ENCODE results near the gene ANTXR1. TPM values are rescaled to one million over a fixed set of nuclear protein-coding genes. Genes with fewer than 3 reads are reported as not detected.

The ANTXR1 gene
- total RNA-seq, 1 donor from 2014 or later = 69.5 TPM

DNA sequence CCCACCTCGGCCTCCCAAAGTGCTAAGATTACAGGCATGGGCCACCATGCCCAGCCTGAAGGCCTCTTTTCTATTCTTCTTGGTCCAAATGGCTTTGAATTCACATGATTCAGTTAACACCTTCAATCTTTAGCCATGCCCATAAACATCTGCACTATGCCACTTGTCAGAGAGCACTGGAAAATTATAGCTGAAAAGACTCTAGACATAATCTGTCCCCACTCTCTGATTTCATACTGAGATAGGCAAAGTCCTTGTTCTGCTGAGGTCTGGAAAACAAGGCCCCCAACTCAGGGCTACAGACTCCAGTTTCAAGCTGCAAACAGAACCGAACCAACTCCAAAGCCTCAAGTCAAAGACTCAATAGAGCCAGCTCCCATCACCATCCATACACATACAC is 170.7 kb downstream of the ANTXR1 start:
- Mint-ChIP-seq H3K27me3 (no peaks in the 10 kb centered on the region), H3K36me3 (peaks cover 61% of the 10 kb centered on the region), H3K27ac (no peak overlapping the region), H3K4me3 (no peak overlapping the region), H3K9me3 (no peaks in the 10 kb centered on the region), H3K4me1 (ENCODE audit: unreplicated experiment) (no peaks in the 10 kb centered on the region)
- TF ChIP-seq, protein P1, sequence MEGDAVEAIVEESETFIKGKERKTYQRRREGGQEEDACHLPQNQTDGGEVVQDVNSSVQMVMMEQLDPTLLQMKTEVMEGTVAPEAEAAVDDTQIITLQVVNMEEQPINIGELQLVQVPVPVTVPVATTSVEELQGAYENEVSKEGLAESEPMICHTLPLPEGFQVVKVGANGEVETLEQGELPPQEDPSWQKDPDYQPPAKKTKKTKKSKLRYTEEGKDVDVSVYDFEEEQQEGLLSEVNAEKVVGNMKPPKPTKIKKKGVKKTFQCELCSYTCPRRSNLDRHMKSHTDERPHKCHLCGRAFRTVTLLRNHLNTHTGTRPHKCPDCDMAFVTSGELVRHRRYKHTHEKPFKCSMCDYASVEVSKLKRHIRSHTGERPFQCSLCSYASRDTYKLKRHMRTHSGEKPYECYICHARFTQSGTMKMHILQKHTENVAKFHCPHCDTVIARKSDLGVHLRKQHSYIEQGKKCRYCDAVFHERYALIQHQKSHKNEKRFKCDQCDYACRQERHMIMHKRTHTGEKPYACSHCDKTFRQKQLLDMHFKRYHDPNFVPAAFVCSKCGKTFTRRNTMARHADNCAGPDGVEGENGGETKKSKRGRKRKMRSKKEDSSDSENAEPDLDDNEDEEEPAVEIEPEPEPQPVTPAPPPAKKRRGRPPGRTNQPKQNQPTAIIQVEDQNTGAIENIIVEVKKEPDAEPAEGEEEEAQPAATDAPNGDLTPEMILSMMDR (conservative IDR thresholded peaks at IDR 0.05) = no peak
- DNase-seq (ENCODE audit: extremely low spot score, unreplicated experiment) = no peak

DNA sequence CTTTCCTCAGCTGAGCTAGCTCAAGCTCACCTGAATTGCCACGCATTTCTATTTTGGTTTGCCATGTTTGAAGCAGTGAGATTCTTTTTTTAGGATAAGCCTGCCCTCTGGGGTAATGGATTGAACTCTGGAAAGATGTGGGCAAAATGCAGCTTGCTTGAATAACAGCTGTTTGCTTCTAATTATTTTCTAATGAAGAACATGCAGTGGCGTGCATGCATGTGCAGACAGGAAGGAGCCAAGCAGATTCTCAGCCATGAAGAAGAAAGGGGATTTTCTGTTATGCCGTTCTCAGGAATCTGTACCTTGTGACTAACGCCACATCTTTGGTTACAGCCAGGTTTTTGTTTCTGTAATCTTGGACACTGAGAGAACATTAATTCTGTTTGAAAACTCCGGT is 171.2 kb downstream of the ANTXR1 start:
- no peaks in the 10 kb centered on the region for H3K27me3 Mint-ChIP-seq
- no peak overlapping the region for H3K4me3 Mint-ChIP-seq
- H3K4me1 Mint-ChIP-seq (ENCODE audit: unreplicated experiment) = peaks cover 3% of the 10 kb centered on the region
- TF ChIP-seq, protein P1 (conservative IDR thresholded peaks at IDR 0.05) = no peak
- no peaks in the 10 kb centered on the region for H3K9me3 Mint-ChIP-seq
- no peak for DNase-seq (ENCODE audit: extremely low spot score, unreplicated experiment)
- peaks cover 66% of the 10 kb centered on the region for H3K36me3 Mint-ChIP-seq
- H3K27ac Mint-ChIP-seq = no peak overlapping the region

DNA sequence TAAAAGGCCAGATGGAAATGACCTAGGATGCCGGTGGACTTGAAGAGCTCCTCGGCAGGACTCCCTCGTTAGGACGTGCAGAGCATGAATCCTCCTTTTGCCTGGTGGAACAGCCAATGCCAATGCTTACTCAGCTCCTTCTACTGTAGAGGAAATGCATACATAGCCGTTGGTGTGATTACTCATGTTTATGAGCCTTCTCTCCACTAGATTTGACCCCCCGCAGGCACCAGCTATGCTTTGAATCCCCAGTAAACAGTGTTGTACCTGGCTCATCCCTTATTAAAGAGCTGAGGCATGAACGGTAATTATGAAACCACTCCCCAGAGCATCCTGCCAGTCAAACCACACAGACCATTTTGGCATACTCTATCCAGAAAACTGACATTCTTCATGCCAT is 172.8 kb downstream of the ANTXR1 start:
- TF ChIP-seq, protein P1 (conservative IDR thresholded peaks at IDR 0.05) = no peak
- Mint-ChIP-seq H3K27me3 (no peaks in the 10 kb centered on the region), H3K4me3 (no peak overlapping the region), H3K27ac (no peak overlapping the region), H3K9me3 (no peaks in the 10 kb centered on the region), H3K36me3 (peaks cover 62% of the 10 kb centered on the region), H3K4me1 (ENCODE audit: unreplicated experiment) (peaks cover 15% of the 10 kb centered on the region)
- no peak for DNase-seq (ENCODE audit: extremely low spot score, unreplicated experiment)

DNA sequence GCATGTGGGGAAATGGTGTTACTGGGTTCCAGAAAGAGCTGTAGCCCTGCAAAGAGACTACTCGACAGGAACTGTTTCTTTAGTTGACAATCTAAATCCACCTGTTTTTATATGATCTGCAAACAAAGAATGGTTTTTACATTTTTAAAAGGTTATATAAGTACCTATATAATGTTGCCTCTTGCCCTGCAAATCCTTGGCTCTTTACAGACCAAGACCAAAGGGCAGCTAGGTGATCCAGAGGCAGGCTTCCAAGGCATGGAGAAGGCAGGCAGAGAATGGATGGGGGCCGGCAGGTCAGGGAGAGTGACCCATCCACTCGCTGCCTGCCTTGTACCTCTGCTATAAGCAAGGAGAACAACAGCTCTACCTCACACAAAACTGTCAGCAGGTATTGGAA is 173.6 kb downstream of the ANTXR1 start:
- no peaks in the 10 kb centered on the region for H3K9me3 Mint-ChIP-seq
- TF ChIP-seq, protein P1 (conservative IDR thresholded peaks at IDR 0.05) = no peak
- H3K27ac Mint-ChIP-seq = no peak overlapping the region
- H3K4me1 Mint-ChIP-seq (ENCODE audit: unreplicated experiment) = peaks cover 22% of the 10 kb centered on the region
- H3K36me3 Mint-ChIP-seq = peaks cover 57% of the 10 kb centered on the region
- no peak for DNase-seq (ENCODE audit: extremely low spot score, unreplicated experiment)
- no peaks in the 10 kb centered on the region for H3K27me3 Mint-ChIP-seq
- no peak overlapping the region for H3K4me3 Mint-ChIP-seq

DNA sequence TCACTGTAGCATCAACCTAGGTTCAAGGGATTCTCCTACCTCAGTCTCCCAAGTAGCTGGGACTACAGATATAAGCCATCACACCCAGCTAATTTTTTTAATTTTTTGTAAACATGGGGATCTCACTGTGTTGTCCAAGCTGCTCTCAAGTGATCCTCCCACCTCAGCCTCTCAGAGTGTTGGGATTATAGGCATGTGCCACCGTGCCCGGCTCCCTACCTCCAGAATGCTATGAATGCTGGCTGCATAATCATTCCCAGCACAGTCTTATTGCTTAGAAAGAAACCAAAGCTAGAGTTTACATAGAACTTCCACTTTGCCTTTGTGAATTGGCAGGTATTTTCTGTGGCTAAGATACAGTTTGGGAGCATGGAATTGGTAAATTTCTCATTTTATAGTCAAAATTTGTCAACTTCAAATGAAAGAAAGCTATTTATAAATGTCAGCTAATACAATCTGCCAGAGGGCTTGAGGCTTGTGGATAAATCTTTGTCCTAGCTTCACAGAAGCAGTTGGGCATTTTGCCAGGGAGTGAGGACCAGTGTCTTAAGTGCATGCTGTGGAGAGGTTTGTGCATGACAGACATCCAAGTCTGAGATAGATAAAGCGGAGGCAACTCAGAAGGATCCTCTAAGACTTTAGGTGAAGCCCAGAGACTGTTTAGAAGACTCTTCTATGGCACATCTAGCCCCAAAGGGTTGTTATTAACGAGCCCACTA is 175.4 kb downstream of the ANTXR1 start:
- peaks cover 32% of the 10 kb centered on the region for H3K4me1 Mint-ChIP-seq (ENCODE audit: unreplicated experiment)
- no peaks in the 10 kb centered on the region for H3K9me3 Mint-ChIP-seq
- no peaks in the 10 kb centered on the region for H3K27me3 Mint-ChIP-seq
- DNase-seq (ENCODE audit: extremely low spot score, unreplicated experiment) = no peak
- H3K36me3 Mint-ChIP-seq = peaks cover 53% of the 10 kb centered on the region
- no peak overlapping the region for H3K27ac Mint-ChIP-seq
- no peak overlapping the region for H3K4me3 Mint-ChIP-seq
- TF ChIP-seq, protein P1 (conservative IDR thresholded peaks at IDR 0.05) = no peak

All from type B pancreatic cell (in vitro differentiated cells).